ENCODE data around the gene DNAJA3. TPM values are rescaled to one million over a fixed set of nuclear protein-coding genes. Genes with fewer than 3 reads are reported as not detected.

DNAJA3 gene
- total and polyA plus RNA-seq, 12 donors: 21.9 to 166 (median 76.5) TPM

GRCh38 chr16:4383591-4384444 lies 41.9 kb upstream of the DNAJA3 start:
- intact Hi-C loops (cut with DNase I): no loop called here
- no peaks in the 10 kb centered on the region for H3K9me3 ChIP-seq (replicated peaks in 1 of 3)
- peaks cover 0 to 43% of the 10 kb centered on the region in 2 donors for H3K36me3 ChIP-seq (replicated peaks in 1 of 2)
- H3K4me1 ChIP-seq (replicated peaks in 1 of 2): peaks cover 9 to 19% of the 10 kb centered on the region in 2 donors
- no peak overlapping the region for H3K4me3 ChIP-seq
- 84 to 93% (median 91%) methylated on average over 4 to 12 of the region's 12 CpGs for WGBS, 4 donors
- no peak for TF ChIP-seq POLR2A (IDR thresholded peaks at IDR 0.05)
- TF ChIP-seq CTCF (IDR thresholded peaks at IDR 0.05): no peak
- no peak for DNase-seq
- H3K27me3 ChIP-seq: no peaks in the 10 kb centered on the region
- peak overlapping the region in 2 of 5 donors; percentile 40 to 59 for H3K27ac ChIP-seq

DNA sequence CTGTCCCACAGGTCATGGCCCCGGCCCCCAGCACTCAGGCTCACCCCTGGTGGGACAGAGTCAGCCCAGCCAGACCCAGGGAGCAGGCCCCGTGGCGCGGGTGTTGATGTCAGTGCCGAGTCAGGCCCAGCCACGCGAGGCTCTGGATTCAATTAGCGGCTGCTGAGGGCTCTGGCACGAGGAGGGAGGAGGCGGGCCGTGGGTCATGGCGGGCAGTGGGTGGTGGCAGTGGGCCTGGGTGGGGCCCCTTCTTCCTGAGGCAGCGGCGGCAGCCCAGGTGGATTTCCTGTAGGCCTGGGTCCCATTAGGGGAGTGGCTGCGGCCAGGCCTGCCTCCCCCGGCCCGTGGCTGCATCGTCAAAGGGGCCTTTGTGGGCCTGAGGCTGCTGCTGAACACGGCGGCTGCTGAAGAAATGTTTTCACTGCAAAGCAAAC lies 41.1 kb upstream of the DNAJA3 start:
- intact Hi-C loops (cut with DNase I): no loop called here
- WGBS, 4 donors: 62 to 81% (median 72%) methylated on average over 10 to 20 of the region's 20 CpGs
- H3K4me1 ChIP-seq (replicated peaks in 1 of 2): peaks cover 9 to 22% of the 10 kb centered on the region in 2 donors
- no peak overlapping the region for H3K4me3 ChIP-seq
- no peaks in the 10 kb centered on the region for H3K27me3 ChIP-seq
- H3K9me3 ChIP-seq (replicated peaks in 1 of 3): no peaks in the 10 kb centered on the region
- H3K36me3 ChIP-seq (replicated peaks in 1 of 2): peaks cover 0 to 43% of the 10 kb centered on the region in 2 donors
- DNase-seq: peak in 1 of 7 donors; percentile 81
- no peak for TF ChIP-seq POLR2A (IDR thresholded peaks at IDR 0.05)
- no peak for TF ChIP-seq CTCF (IDR thresholded peaks at IDR 0.05)
- peak overlapping the region in 2 of 5 donors; percentile 13 to 59 for H3K27ac ChIP-seq

GRCh38 chr16:4385066-4385788 lies 40.4 kb upstream of the DNAJA3 start:
- Histone ChIP-seq H3K4me3 (no peak overlapping the region), H3K27ac (peak overlapping the region in 2 of 5 donors; percentile 13 to 59), H3K27me3 (no peaks in the 10 kb centered on the region), H3K9me3 (replicated peaks in 1 of 3) (no peaks in the 10 kb centered on the region), H3K4me1 (replicated peaks in 1 of 2) (peaks cover 9 to 25% of the 10 kb centered on the region in 2 donors), H3K36me3 (replicated peaks in 1 of 2) (peaks cover 0 to 43% of the 10 kb centered on the region in 2 donors)
- DNase-seq: no peak
- TF ChIP-seq POLR2A (IDR thresholded peaks at IDR 0.05) (no peak), CTCF (IDR thresholded peaks at IDR 0.05) (no peak)
- intact Hi-C loops (cut with DNase I): no loop called here
- 75 to 86% (median 84%) methylated on average over 8 to 20 of the region's 20 CpGs for WGBS, 4 donors

DNA sequence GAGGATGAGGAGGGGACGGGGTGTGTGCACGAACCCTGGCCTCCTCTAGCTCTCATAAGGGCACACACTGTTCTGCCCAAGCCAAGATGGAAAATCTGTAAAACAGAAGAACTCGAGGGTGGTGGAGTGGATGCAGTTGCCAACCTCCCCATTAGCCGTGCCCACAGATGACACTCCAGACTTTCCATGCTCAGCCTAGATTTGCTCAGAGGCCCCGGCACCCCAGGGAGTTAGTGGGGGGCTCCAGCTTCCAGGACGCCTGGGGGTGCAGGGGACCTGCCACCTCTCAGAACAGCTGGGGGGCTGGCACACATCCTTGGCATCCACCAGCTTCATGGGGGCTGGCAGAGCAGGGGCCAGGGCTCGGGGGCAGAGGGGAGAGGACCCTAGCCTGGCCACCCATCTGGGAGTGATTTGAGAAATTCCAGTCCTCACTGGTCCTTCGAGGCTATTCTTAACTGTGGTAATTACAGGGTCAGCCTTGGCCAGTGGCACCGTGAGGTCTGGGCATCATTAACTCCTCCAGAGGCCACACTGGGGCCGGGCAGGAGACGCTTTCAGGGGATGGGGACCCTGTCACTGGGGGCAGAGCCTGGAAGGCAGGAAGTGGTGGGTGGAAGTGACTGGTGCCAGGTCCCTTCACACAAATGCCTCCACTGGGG lies 39.7 kb upstream of the DNAJA3 start:
- intact Hi-C loops (cut with DNase I): no loop called here
- DNase-seq: no peak
- Histone ChIP-seq H3K36me3 (replicated peaks in 1 of 2) (peaks cover 0 to 43% of the 10 kb centered on the region in 2 donors), H3K27me3 (no peaks in the 10 kb centered on the region), H3K4me3 (no peak overlapping the region), H3K9me3 (replicated peaks in 1 of 3) (no peaks in the 10 kb centered on the region), H3K4me1 (replicated peaks in 1 of 2) (peaks cover 9 to 25% of the 10 kb centered on the region in 2 donors), H3K27ac (peak overlapping the region in 2 of 5 donors; percentile 29 to 54)
- 75 to 84% (median 79%) methylated on average over 5 to 11 of the region's 11 CpGs for WGBS, 4 donors
- no peak for TF ChIP-seq CTCF (IDR thresholded peaks at IDR 0.05)
- TF ChIP-seq POLR2A (IDR thresholded peaks at IDR 0.05): no peak

All from adrenal gland (tissue), 12 donors.